HFF-Myc (cell line): Measurements from ENCODE around the gene SLC44A1.

Experiments used
- DNase-seq: peaks from one replicate; pipeline ENCODE4 v3.0.0-alpha.2; 2011; ENCODE audit warnings: low read depth; ENCODE audit errors: extremely low read depth
- H3K4me3 ChIP-seq: replicated peaks from 2 replicates; pipeline ENCODE4 v1.5.1; 2011; ENCODE audit warnings: low read depth, mild to moderate bottlenecking, control low read depth, low read length
- TF ChIP-seq, protein P1 (sequence below): IDR thresholded peaks from 2 replicates; pipeline ENCODE4 v1.5.1; 2012; ENCODE audit warnings: mild to moderate bottlenecking, low read depth, low read length, control low read depth; ENCODE audit errors: missing control alignments

SLC44A1 gene

DNA sequence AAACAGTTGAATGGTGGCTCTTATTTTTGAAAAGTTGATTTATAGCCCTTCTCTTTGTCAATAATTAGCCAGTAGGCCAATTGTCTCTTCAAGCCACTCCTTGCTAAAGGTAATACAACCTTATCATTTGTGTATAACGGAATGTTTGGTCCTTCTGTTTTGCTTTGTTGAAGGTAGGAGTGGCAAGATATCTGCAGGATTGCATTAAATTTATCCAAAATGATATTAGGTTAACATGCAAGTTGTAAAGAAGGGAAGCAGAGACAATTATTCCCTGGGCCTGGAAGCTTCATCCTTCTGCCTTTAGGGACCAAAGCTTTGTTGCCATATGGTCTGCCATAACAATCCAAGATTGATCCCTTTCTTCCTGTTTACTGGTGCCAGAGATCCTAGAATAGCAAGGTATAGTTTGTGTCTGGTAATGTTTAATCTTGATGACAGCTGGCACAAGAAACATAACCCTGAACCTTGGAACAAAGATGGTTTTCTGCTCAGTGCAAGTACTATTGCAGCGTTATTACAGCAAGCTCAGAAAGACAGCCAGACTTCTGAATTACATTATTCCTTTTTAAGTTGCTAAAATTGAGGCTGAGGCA, 187.9 kb downstream of the SLC44A1 start:
- no peak for DNase-seq
- TF ChIP-seq, protein P1, sequence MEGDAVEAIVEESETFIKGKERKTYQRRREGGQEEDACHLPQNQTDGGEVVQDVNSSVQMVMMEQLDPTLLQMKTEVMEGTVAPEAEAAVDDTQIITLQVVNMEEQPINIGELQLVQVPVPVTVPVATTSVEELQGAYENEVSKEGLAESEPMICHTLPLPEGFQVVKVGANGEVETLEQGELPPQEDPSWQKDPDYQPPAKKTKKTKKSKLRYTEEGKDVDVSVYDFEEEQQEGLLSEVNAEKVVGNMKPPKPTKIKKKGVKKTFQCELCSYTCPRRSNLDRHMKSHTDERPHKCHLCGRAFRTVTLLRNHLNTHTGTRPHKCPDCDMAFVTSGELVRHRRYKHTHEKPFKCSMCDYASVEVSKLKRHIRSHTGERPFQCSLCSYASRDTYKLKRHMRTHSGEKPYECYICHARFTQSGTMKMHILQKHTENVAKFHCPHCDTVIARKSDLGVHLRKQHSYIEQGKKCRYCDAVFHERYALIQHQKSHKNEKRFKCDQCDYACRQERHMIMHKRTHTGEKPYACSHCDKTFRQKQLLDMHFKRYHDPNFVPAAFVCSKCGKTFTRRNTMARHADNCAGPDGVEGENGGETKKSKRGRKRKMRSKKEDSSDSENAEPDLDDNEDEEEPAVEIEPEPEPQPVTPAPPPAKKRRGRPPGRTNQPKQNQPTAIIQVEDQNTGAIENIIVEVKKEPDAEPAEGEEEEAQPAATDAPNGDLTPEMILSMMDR, result no peak
- no peak overlapping the region for H3K4me3 ChIP-seq

DNA sequence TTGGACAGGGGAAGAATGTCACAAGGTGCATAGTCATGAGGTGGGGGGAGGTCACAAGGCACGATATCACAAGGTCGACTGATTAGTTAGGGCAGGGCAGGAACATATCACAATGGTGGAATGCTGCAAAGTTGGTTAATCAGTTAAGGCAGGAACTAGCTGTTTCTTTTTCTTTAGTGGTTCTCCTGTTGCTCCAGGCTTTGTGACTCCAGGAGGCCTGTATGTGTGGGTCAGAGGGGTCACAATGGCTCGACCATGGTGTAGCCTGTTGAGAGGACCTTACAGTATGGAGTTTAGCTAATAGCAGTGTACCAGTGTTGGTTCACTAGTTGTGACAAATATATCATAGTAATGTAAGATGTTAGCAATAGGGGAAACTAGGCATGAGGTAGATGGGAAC, 191.0 kb downstream of the SLC44A1 start:
- H3K4me3 ChIP-seq, result no peak overlapping the region
- no peak for DNase-seq
- TF ChIP-seq, protein P1, result no peak

DNA sequence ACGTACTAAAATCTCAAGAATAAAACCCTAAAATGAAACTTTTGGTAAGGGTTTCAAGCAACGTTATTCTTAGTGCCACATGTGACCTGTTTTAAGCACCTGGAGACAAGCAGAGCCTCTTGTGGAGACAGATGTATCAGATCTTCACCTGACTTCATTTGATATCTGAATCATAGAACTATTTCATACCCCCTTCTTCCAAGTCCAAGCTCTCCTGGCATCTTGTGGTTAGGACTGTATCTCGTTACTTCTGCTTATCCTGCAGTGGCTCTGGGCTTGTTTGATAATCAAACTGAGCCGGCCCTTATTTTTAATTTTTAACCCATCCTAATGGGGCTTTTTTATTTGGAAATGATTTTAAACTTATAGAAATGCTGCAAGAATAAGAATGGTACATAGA, 192.3 kb downstream of the SLC44A1 start:
- no peak for DNase-seq
- no peak overlapping the region for H3K4me3 ChIP-seq
- TF ChIP-seq, protein P1, result no peak

DNA sequence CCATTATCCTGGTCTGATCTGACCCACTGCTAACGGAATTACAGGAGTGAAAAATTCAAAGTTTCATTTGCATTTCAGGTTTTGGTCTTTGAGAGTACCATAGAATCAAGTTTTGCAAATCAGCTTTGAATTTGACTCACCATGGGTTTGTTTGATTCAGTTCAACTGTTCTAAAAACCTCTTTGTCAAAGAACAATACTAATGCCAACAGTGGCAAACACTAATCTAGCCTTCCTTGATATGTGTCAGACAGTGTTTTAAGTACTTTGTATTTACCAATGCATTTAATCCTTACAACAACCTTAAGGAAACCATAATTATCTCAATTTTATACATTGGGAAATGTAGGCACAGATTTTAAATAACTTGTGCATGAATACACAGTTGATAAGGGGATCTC, 193.3 kb downstream of the SLC44A1 start:
- no peak for DNase-seq
- no peak overlapping the region for H3K4me3 ChIP-seq
- TF ChIP-seq, protein P1, result no peak

DNA sequence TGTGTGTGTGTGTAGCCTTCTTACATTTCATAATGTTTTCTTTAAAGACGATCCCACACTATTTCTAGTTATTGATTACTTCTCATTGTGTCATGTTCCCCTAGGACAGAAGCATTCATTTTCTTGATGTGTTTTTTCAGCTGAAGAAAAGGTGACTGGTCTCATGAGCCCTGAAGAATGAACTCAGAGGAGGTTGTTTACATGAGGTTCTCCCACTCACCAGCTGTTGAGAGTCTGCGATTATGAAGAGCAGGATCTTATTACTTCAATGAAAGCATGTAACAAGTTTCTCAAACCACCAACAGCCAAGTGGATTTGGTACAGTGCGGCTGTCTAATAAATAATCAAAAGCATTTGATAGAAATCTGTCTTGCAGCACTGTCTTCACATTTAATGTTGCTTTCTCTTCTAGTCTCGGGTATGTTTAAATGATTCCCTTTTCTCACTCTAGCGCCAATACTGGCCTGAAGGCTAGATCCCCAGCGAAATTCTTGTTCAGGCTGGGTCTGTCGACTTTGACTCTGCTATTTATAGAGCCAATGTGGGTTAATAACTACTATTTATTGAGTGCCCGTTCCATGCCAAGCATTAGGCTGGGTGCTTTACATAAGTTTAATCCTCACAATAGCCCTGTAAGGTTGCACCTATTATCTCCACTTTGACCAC, 193.8 kb downstream of the SLC44A1 start:
- TF ChIP-seq, protein P1, result no peak
- no peak for DNase-seq
- H3K4me3 ChIP-seq, result no peak overlapping the region

DNA sequence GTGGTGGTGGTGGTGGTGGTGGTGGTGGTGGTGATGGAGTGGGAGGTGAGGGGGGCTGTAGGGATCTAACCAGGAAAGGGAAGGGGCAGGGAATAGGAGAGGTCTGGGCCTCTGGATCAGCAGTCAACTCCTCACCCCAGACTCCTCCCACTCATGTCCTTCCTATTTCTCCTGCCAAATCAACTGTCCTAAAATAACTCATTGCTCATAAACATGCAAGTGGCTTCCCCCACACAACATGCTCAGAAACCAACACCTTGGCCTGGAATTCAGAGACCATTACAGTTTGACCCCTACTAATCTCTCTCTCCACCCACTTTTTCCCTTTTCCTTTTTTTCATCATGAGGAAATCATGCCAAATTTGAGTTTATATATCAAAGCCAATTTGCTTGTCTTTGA, 195.0 kb downstream of the SLC44A1 start:
- no peak for DNase-seq
- TF ChIP-seq, protein P1, result no peak
- no peak overlapping the region for H3K4me3 ChIP-seq
